Renal cortical epithelial cell (primary cell): ENCODE measurements around the gene SIK3. TPM values are rescaled to one million over a fixed set of nuclear protein-coding genes. Genes with fewer than 3 reads are reported as not detected.

Source experiments
- DNase-seq: peaks from one replicate; pipeline ENCODE4 v3.0.0-alpha.2; 2011; ENCODE audit warnings: low read depth
- total RNA-seq: library from RNA; depleted of rRNA; stranded (reverse); fragments of >200 nt; gene quantifications from 2 replicates; pipeline ENCODE4 v1.2.3, GENCODE V29; 2014

Gene SIK3
- total RNA-seq, 1 donor from 2014 or later = 31.3 TPM

DNA sequence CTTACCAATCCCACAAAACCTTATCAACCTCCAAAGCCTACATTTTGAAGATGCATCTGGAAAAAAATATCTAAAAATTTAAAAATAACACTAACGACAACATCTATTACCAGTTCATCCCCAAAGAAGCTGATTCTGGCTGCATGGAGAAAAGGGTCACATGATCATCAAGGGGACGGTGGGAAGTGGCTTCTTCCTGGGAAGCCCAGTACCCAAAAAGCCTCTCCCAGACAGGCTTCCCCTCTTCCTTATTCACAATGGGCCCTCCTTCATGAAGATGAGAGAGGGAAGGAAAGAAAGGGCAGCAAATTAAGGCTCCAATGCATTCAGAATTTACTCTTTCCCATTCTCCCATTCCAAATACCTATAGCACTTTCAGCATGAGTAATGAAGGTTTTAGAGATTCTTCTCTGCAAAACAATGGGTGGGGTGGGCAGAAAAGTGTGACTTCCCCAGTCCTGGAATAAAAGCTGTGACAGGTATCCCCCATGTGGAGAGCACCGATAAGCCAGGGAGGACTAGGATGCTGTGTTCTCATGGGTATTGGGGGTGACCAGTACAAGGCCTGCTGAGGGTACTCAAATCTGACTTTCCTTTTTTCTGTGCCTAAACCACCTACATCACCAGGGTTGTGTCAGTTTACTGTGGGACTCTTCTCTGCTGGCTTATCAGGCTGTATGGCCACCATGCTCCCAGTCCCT is 88.2 kb downstream of the SIK3 start:
- DNase-seq = no peak

DNA sequence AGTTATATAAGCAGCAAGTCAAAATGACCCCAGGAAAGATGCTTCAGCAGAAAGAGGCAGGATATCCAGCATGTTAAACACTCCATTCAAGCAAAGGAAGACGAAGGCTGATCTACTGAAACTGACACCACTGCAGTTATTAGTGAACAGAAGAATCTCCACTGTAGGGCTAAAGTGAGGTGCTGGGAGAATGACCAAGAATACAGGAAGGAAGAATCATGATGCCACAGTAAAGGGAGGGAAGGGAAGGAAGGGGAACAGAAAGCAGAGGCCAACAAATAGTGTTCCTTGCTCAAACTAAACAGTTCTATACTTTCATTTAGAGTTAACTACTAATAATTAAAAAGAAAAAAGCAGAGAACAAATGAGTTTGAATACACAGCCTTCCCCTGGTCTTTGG is 92.5 kb downstream of the SIK3 start:
- DNase-seq = no peak

DNA sequence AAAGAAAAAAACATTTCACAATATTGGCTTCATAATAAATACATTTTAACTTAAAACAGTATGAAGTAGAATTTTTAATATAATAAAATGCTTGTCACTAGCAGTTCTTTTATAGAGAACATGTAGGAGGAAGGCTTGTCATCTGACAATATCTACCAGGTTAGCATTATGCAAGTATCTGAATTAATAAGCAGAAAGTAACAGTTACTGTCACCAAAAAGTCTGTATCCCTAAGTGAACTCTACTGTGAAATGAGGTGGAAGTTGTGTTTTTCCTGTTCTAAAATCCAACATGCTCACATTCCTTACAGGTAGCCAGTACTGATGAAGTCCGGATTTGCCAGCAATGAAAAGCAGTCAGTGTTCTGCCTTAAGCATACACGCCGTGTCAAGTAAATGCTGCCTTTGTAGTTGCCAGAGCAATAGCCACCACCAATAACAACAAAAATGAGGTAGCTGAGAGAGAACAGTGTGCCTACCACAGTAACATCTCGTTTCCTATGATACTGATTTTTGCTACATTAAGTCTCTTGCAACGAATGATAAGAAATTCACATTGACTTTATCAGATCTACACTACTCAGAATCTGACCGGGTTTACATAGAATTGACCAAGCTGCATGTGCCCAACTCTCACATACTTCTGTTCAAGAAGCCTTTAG is 95.5 kb downstream of the SIK3 start:
- peak; percentile 56 for DNase-seq

DNA sequence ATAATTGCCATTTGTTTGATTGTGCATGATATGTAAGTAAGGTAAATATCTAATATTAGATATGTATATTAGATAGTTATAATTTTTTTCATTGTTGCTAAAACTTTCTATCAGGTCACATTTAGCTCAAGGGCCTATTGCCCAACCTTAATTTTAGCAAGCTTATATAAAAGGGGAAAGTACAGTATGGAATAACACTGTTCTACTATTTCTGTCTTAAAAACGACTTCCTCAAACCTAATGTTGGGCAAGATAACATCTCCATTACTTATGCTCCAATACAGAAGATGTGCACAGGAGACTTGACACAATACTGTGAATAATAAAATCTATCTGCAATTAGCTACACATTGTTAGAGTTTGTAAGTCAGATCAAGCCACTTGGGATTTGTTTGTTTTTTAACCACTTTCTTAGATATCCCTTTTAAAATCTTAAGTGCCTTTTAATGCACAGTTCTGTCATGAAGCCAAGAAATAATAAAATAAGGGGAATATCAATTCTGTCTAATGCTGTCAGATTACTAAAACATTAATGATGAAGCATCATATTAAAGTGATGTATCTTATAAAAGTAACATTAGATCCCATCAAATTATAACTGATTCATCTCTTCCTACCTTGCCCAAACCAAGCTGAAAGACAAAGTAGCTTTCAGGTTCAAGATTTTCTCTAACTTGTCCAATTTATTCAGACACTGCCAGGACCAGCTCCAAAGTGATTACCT is 98.1 kb downstream of the SIK3 start:
- no peak for DNase-seq

DNA sequence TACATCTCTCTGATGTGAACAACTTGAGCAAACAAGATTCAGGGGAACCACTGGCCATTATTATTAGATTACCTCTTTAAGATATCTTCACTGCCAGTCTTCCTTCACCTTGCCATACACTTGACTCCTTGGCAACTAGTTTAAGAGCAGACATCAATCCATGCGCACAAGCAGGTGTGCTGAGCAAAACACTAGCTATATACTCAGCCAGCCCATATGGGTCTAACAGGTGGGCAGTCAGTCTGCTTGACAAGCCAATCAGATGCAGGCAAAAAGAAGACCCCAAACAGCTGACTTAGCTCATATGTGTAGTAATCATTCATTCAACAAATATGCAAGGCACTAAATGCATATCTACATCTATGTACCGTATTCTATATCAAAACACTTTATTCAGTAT is 101.2 kb downstream of the SIK3 start:
- DNase-seq = no peak

DNA sequence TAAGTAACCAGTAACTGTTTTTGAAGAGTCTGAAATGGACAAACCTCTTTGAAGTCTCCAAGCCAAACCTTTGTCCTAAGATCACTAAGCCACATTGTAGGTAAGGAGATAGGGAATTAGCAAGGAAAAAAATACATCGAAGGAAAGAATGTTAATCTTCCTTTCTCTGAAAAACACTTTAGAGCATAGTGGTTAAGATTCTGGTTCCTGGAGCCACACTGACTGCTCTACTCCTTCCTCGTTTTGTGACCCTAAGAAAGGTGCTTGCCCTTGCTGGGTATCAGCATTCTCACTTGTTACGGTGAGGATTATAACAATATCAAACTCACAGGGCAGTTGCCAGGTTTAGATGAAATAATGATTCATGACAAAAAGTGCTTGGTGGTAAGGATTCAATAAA is 104.0 kb downstream of the SIK3 start:
- no peak for DNase-seq

DNA sequence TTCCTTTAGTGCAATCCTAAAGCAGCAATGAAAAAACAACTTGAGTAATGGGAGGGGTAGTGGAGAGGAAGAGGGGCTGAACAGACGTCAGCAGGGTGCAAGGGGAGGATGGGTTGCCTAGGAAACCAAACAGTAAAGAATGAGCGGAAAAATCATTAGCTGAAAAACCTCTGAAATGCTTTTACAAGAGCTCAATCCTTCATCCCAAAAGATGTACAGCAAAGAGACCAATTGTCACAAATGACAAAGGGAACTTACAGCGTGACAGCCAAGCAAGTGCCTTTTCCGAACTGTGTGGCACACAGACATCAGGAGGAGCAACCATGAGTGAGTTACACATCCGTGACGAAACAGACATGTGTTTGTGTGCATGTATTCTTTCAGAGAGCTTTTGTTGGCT is 104.6 kb downstream of the SIK3 start:
- no peak for DNase-seq

DNA sequence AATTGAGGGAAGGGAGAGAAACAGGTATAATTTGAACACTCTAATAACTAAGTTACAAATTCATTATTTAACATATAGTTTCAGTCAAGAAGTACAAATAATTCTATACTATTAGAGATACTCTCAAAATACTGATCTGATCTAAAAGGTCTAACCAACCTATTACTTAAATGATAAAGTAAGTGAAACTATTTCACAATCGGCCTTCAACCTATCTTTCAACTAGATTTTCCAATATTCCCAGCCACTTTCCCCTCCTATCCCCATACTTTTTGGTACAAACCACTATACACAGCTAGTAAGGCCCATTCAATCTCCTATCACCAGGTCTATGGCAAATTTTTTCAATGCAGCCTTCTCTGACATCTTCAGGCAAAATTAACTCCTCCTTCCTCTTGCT is 106.7 kb downstream of the SIK3 start:
- no peak for DNase-seq

DNA sequence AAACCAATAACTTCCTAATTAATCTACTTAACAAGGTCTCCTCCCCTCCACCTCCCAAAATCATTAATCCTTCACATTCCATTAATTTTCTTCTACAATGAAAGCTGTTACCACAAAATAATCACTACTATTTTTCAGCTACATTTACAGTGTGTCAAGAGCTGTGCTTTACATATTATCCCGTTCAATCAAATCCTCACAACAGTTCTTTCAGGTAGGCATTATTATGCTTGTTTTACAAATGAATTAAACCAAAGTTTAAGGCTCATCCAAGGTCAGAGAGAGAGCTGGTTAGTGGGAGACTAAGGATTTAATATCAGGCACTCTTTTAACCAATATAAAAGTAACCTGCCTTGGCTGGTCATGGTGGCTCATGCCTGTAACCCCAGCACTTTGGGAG is 107.4 kb downstream of the SIK3 start:
- no peak for DNase-seq

DNA sequence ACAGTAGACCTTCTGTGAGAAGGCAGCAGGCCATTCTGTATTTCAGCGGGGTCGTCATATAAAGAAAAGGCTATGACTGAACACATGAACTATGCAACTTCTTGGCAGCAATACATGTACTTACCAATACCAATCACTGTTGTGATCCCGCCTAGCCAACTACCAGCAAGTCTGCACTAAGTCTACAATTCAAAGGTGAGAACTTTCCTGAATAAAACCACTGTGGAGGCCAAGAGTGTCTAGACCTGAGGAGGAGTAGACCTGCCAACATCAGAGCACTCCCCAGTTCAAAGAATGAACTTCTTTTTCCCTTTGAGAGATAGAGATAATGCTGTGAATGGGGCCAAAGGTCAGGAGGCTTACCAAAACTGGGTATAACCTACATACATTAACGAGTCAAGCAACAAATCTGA is 108.2 kb downstream of the SIK3 start:
- DNase-seq = peak; percentile 71

DNA sequence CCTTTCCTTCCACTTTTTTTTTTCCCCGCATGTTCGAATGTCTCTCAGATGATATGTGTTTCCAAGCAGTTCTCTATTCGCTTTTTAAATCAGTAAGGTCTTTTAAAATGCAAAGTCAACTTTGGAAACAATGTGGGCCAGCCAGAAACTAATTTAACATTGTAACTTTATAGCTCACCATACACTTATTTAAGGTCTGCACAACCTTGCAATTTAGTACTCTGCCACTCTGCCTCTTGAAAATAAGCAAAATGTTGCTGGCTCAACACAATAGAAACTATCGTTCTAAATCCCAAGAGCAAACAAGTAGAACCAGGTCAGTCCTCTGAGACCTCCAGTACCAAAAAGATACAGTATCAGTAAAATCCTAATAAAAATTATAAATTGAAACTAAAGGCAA is 109.0 kb downstream of the SIK3 start:
- no peak for DNase-seq

DNA sequence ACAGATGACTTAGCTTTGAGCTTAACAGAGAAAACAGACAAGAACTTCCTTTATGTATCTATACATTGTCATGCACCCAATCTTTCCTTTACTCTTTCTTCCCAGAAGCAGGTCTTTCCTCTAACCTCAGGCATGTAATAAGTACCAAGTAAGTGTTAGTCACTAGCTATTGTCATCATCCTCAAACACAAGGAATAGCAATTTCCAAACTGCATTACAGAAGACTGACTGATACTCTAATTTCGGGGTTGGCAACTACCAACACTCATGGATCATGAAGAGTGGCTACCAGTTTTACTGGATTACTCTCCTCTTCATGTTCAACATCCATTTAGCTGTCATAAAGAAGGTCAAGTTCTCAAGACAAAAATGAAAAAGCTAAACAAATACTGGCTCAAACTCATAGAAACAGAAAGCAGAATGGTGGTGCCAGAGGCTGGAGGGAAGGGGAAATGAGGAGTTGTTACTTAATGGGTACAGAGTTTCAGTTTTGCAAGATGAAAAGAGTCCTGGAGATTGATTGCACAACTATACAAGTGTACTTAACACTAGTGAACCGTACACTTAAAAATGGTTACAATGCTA is 111.6 kb downstream of the SIK3 start:
- DNase-seq = peak; percentile 83

DNA sequence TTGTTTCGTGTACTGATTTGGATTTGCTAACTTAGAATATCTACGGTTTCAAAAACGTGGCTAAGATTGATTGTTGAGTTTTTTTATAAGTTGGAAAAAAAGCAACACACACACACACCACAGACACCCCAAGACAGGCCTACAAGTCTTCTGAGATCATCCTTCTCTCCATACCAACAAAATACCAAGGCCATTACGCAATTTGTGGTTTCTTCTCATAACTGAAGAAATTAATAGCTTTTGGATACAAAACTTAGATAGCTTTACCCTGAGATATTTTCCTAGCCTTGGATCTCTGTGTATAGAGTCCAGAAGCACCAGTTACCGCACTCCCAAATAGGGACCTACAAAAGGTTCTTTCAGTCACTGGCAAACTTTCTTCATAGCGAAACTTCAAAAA is 113.6 kb downstream of the SIK3 start:
- DNase-seq = peak; percentile 64

DNA sequence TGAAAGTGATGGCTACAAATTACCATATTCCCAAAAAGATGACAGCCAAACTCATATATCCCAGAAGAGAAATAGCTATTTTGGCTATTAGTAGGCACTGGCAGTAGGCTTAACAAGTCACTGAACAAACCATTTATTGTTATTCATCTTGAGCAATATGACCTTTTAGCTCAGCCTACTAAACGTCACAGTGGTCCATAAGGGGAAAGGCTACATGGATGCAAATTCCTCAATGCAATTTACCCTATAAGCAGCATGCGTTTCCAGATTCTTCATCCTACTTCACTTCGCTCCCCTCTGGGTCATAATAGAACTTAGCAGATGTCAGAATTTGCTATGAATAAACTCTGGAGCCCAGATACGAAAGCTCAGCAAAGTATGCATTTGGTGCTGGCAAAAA is 114.0 kb downstream of the SIK3 start:
- DNase-seq = no peak

DNA sequence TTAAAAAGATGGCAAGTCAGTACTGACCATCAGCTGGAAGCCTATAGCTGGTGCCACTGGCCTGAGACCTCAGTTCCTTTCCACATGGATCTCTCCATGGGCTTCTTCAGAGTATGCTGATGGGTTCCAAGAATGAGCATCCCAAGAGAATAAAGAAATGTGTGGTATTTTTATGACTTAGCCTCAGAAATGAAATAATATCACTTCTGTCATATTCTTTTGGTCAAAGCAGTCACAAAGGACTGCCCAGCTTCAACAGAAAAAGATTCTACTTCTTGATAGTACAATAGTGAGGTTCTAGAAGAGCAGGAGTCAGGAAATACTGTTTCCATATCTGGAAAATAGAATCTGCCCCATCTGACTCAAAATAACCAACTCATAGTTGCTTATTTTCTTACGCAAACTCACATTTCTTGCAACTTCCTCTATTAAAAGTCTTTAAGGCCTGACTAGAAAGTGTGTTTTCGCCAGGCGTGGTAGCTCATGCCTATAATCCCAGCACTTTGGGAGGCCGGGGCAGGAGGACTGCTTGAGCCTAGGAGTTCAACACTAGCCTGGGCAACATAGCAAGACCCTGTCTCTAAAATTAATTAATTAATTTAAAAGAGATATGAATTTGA is 116.9 kb downstream of the SIK3 start:
- no peak for DNase-seq

DNA sequence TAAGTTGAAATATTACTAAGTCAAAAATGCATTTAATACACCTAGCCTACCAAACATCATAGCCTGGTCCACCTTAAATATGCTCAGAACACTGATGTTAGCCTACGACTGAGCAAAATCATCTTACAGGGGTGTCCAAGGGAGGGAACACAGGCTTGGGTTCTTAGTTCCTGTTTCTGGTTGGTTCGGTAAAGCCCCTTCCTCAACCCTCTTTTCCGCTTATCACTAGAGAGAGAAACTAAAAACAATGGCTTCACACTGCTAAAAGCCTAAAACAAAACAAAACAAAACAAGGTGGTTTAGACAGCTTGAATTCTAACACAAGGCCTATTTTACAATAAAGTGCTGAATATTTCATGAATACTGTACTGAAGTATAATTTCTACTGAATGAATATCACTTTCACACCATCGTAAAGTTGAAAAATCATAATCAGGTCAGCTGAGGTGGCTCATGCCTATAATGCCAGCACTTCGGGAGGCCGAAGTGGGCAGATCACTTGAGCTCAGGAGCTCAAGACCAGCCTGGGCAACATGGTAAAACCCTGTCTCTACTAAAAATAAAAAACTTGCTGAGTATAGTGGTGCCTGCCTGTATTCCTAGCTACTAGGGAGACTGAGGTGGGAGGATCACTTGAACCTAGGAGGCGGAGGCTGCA is 118.0 kb downstream of the SIK3 start:
- DNase-seq = no peak

DNA sequence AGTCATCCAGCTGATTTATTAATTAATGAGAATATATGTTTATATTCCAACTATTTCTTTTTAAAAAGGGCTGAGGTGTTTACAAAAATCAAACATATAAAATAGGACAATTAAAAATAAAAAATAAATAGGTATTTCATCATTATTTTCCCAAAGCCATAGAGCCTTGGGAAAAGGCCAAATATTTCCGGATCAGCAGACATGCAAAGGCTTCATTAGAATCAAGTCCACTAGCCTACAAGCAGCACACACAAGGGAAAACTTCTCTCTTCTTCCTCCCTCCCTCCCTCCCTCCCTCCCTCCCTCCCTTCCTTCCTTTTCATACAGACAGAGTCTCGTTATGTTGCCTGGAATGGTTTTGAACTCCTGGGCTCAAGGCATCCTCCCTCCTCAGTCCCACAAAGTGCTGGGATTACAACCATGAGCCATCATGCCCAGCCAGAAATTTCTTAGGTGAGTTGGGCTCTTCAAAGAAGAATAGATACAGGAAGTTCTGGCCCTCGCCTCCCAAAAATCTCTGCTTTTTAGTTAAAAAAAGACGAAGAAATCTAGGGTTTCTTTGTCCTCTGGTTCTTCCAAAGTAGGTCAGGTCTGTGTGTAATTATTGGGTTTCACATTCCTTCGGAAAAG is 121.2 kb downstream of the SIK3 start:
- DNase-seq = peak; percentile 52

DNA sequence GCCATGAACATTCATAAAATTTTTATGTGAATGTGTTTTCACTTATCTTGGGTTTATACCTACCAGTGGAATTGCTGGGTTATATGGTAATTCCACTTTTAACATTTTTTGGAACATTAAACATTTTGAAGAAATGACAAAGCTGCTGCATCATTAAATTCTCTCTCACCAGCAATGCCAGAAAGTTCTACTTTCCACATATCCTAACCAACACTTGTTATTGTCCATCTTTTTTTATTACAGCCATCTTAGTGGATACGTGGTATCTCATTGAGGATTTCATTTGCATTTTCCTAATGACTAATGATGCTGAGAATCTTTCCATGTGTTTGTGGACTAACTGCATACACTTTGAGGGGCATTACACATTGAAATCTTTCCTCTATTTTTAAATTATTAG is 122.6 kb downstream of the SIK3 start:
- no peak for DNase-seq

DNA sequence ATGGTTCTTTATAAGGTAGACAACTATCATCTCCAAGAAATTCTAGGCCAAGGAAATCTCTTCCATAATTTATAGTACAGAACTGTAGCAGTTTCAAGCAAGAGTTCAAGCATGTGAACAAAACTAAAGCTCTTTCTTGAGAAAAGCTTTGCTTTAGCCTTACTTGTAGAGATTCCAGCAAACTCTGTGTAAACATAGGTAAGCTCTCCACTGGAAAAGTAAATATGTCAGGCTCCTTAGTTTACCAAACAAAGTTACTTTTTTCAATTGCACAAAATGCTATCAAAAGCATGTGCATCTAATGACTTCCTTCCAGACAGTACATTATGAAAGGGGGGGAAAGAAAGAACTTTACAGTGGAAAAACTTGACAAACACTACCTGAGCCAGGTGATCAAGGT is 125.0 kb downstream of the SIK3 start:
- no peak for DNase-seq

DNA sequence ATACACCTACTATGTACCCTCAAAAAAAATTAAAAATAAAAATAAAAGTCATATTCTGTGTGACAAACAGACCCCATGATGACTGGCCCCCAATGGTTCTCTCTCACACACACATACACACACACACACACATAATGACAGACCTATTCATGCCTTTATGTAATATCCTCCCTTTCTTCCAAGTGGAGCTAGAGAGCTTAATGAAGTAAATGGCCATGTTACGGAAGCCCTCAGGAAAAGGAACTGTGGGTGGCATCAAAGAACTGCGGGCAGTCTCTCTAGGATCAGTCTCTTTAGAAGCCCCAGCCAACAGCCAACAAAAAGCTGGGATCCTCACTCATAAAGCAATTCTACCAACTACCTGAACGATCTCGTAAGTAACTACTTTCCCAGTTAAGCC is 125.5 kb downstream of the SIK3 start:
- no peak for DNase-seq
